OCI-LY1 (cell line): Measurements from ENCODE around the gene DROSHA.

Source experiments
- H2AFZ ChIP-seq: fragments of 200-600 bp; sonication (generic), shearing (Covaris generic); 2 replicates; pipeline ENCODE4 v1.6.0; 2014; ENCODE audit warnings: antibody characterized with exemption, mild to moderate bottlenecking, low read length
- H3F3A ChIP-seq: fragments of 200-600 bp; sonication (generic), shearing (Covaris generic); 2 replicates; pipeline ENCODE4 v1.6.0; 2014; ENCODE audit warnings: mild to moderate bottlenecking, antibody characterized with exemption, low read length, moderate library complexity; ENCODE audit not compliant: insufficient read depth
- H3K27ac ChIP-seq: fragments of 200-600 bp; sonication (generic); 2 replicates; pipeline ENCODE4 v1.5.1; 2014; ENCODE audit warnings: low read length, mixed run types, mild to moderate bottlenecking, low read depth; ENCODE audit not compliant: poor library complexity, severe bottlenecking
- H3K27me3 ChIP-seq: fragments of 200-600 bp; sonication (generic); 2 replicates; pipeline ENCODE4 v1.6.0; 2014; ENCODE audit warnings: antibody characterized with exemption, mild to moderate bottlenecking, low read length, moderate library complexity; ENCODE audit not compliant: insufficient read depth
- H3K36me3 ChIP-seq: fragments of 200-600 bp; sonication (generic); 2 replicates; pipeline ENCODE4 v1.6.1; 2014; ENCODE audit warnings: mild to moderate bottlenecking, antibody characterized with exemption, low read length, moderate library complexity, mixed read lengths; ENCODE audit not compliant: insufficient read depth
- H3K4me1 ChIP-seq: fragments of 200-600 bp; sonication (generic); 2 replicates; pipeline ENCODE4 v1.5.1; 2014; ENCODE audit warnings: mild to moderate bottlenecking, low read length, moderate library complexity; ENCODE audit not compliant: insufficient read depth, severe bottlenecking
- H3K4me2 ChIP-seq: fragments of 200-600 bp; sonication (generic), shearing (Covaris generic); 2 replicates; pipeline ENCODE4 v1.6.1; 2014; ENCODE audit warnings: low read length
- H3K4me3 ChIP-seq: fragments of 200-600 bp; sonication (generic); 2 replicates; pipeline ENCODE4 v1.5.1; 2014; ENCODE audit warnings: low read length, low read depth, mild to moderate bottlenecking, mixed read lengths; ENCODE audit not compliant: poor library complexity, severe bottlenecking
- H3K79me2 ChIP-seq: fragments of 200-600 bp; shearing (Covaris generic); 2 replicates; pipeline ENCODE4 v1.6.1; 2016; ENCODE audit warnings: mixed run types, low read length, mixed read lengths; ENCODE audit not compliant: insufficient read depth
- H3K9ac ChIP-seq: fragments of 200-600 bp; sonication (generic), shearing (Covaris generic); 2 replicates; pipeline ENCODE4 v1.6.1; 2014; ENCODE audit warnings: mild to moderate bottlenecking, low read length, mixed read lengths
- H3K9me2 ChIP-seq: fragments of 200-600 bp; sonication (generic), shearing (Covaris generic); 2 replicates; pipeline ENCODE4 v1.6.1; 2014; ENCODE audit warnings: low read depth, mild to moderate bottlenecking, low read length, mixed read lengths
- H3K9me3 ChIP-seq: fragments of 200-600 bp; shearing (Covaris generic); 2 replicates; pipeline ENCODE4 v1.6.1; 2014; ENCODE audit warnings: low read length, mixed read lengths
- H4K20me1 ChIP-seq: fragments of 200-600 bp; sonication (generic), shearing (Covaris generic); 2 replicates; pipeline ENCODE4 v1.6.0; 2016; ENCODE audit warnings: mild to moderate bottlenecking, low read length; ENCODE audit not compliant: insufficient read depth
- EZH2 ChIP-seq: fragments of 200-600 bp; sonication (generic), shearing (Covaris generic); IDR thresholded peaks from 2 replicates; pipeline ENCODE4 v1.8.0; 2017; ENCODE audit warnings: borderline replicate concordance, mixed run types, mild to moderate bottlenecking, antibody characterized with exemption, low read length, moderate library complexity, mixed read lengths
- TF ChIP-seq, protein P1 (sequence below): fragments of 200-600 bp; sonication (generic), shearing (Covaris generic); IDR thresholded peaks from 2 replicates; pipeline ENCODE4 v1.5.1; 2017; ENCODE audit warnings: mild to moderate bottlenecking, antibody characterized with exemption, low read length, moderate library complexity, mixed read lengths

DROSHA gene

DNA sequence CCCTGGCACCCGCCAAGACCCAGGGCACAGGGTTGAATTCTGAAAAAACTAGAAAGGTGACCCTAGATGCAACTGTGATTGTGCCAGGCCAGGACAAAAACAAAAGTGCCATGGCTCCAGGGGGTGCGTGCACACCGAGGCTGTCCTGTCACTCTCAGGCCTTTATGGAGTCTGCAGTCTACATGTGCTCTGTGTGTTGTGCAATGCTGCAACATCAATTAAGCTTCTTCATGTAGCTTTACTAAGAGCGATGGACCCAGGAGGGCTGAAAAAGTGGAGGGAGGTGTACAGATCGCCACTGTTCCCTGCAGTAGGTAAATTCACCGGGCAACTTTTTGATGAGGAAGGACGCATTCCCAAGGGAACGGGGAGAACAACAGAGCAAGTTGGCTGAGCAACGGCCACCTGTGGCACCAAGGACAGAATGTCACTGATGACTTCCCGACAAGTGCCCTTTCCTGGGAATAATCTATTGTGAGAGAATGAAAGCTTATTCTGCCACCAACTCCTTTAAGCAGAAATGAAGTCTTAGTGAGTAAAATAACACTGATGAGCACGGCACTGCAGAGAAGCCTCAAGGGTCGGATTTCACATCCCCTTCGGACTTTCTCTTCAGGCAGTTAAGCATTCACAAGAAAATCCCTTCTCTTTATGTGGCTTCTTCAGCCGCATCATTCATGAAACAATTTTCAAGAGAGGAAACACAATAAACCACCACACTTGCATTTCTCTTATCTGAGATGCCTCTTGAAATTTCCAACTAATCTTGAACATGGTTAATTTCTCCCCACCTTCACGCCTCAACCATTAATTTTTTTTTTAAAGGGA, 149.6 kb downstream of the DROSHA start:
- H2AFZ ChIP-seq: no peak overlapping the region
- no peaks in the 10 kb centered on the region for H4K20me1 ChIP-seq
- H3K27me3 ChIP-seq: no peaks in the 10 kb centered on the region
- no peaks in the 10 kb centered on the region for H3F3A ChIP-seq
- no peaks in the 10 kb centered on the region for H3K9me2 ChIP-seq
- no peak overlapping the region for H3K27ac ChIP-seq
- H3K4me2 ChIP-seq: no peak overlapping the region
- H3K9me3 ChIP-seq: no peaks in the 10 kb centered on the region
- H3K79me2 ChIP-seq: no peaks in the 10 kb centered on the region
- no peak overlapping the region for H3K9ac ChIP-seq
- H3K4me3 ChIP-seq: no peak overlapping the region
- no peaks in the 10 kb centered on the region for H3K4me1 ChIP-seq
- TF ChIP-seq EZH2: no peak
- TF ChIP-seq, protein P1, sequence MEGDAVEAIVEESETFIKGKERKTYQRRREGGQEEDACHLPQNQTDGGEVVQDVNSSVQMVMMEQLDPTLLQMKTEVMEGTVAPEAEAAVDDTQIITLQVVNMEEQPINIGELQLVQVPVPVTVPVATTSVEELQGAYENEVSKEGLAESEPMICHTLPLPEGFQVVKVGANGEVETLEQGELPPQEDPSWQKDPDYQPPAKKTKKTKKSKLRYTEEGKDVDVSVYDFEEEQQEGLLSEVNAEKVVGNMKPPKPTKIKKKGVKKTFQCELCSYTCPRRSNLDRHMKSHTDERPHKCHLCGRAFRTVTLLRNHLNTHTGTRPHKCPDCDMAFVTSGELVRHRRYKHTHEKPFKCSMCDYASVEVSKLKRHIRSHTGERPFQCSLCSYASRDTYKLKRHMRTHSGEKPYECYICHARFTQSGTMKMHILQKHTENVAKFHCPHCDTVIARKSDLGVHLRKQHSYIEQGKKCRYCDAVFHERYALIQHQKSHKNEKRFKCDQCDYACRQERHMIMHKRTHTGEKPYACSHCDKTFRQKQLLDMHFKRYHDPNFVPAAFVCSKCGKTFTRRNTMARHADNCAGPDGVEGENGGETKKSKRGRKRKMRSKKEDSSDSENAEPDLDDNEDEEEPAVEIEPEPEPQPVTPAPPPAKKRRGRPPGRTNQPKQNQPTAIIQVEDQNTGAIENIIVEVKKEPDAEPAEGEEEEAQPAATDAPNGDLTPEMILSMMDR: no peak
- H3K36me3 ChIP-seq: no peaks in the 10 kb centered on the region

DNA sequence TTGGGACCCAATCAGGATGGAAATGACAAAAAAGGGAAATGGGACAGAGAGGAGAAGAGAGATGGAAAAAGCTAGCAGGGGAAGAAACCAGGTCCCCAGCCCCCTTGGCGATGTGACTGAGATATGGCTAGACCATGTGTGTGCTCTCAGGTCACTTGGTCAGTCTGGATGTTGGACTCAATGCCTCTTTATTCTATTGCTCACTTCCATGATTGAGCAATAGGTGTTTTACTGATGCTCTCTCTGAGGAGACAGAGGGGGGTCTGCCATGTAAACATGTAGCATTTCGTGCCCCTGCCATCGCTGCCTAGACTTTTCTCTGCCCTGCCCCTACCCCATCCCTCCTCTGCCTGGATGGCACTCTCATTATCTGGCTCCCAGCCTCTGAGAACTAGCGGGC, 150.6 kb downstream of the DROSHA start:
- Histone ChIP-seq H3K4me2 (no peak overlapping the region), H3K27ac (no peak overlapping the region), H3F3A (no peaks in the 10 kb centered on the region), H3K9me3 (no peaks in the 10 kb centered on the region), H3K36me3 (no peaks in the 10 kb centered on the region), H3K4me1 (no peaks in the 10 kb centered on the region), H3K4me3 (no peak overlapping the region), H3K79me2 (no peaks in the 10 kb centered on the region), H2AFZ (no peak overlapping the region), H3K9ac (no peak overlapping the region), H3K27me3 (no peaks in the 10 kb centered on the region), H3K9me2 (no peaks in the 10 kb centered on the region), H4K20me1 (no peaks in the 10 kb centered on the region)
- TF ChIP-seq, protein P1: no peak
- no peak for TF ChIP-seq EZH2

DNA sequence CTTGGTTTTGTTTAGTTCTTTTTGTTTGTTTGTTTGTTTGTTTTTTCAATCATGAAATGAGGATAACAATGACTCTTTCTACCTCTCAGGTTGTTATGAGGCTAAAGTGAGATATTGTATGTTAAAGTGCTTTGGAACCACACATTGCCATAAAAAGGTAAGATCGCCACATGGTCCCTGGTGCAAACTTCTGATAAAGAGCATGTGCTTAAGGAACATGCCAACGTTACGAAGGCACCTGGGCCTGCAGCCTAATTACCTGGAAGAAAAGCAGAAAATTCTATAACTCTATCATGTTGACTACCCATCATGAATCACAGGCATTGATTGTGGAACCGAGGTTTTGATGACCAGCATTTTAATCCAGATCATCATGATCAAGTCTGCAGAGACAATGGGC, 151.8 kb downstream of the DROSHA start:
- Histone ChIP-seq H2AFZ (no peak overlapping the region), H4K20me1 (no peaks in the 10 kb centered on the region), H3K36me3 (no peaks in the 10 kb centered on the region), H3F3A (no peaks in the 10 kb centered on the region), H3K4me1 (no peaks in the 10 kb centered on the region), H3K27me3 (no peaks in the 10 kb centered on the region), H3K27ac (no peak overlapping the region), H3K9me3 (no peaks in the 10 kb centered on the region), H3K4me2 (no peak overlapping the region), H3K4me3 (no peak overlapping the region), H3K9me2 (no peaks in the 10 kb centered on the region), H3K79me2 (no peaks in the 10 kb centered on the region), H3K9ac (no peak overlapping the region)
- TF ChIP-seq, protein P1: no peak
- no peak for TF ChIP-seq EZH2
